GM21737 (cell line): Measurements from ENCODE around the gene MBD3L5.
"Not testable (repeated sequence)": the region's sequence is repeated elsewhere in the genome, so short reads cannot be mapped to it uniquely, and the experiment has no call there.

ENCODE experiments used
- ATAC-seq: cut with Tn5 transposase; IDR thresholded peaks from one replicate; pipeline ENCODE4 v1.9.1; 2021; ENCODE audit warnings: mild to moderate bottlenecking, moderate library complexity; ENCODE audit not compliant: unreplicated experiment

The MBD3L5 gene

DNA sequence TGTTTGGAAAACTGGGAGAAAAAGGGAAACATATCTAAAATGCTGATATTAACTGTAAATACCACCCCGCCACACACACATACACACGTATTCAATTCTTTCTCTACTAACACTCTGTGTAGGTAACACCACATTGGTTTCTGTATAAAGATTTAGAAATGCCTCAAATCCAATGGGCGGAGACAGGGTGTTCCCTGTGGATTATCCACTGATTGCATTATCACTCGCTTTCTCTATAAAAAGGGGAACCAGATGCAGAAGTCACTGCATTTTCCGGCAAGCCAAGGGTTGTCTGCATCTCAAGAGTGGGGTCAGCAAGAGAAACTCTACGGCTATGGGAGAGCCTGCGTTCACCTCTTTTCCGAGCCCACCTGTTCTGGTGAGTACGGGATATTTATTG is at the start of gene MBD3L5:
Gene MBD3L5 (plus strand): TSS at position 301 of the 400 bp plus-strand sequence. CDS start 34 bp downstream, at position 335.
- not testable (repeated sequence) for ATAC-seq

DNA sequence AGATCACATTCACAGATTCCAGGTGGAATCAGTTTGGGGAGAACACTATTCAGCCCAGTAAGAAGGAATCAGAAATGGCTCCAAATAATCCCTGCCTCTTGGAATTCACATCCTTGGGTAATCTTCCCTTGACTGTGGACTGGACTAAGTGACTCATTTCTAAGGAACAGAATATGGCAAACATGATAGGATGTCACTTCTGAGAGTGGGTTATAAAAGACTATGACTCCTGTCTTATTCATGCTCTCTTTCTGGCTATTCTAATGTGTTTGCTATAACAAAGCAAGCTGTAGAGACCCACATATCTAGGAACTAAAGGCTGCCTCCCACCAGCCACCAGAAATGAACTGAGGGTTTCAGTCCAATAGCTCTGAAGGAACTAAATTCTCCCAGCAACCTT is 46.9 kb upstream of the MBD3L5 start:
- ATAC-seq, result no peak

GRCh38 chr19:6987850-6988249 is 42.5 kb upstream of the MBD3L5 start:
- ATAC-seq, result no peak

GRCh38 chr19:6988257-6988656 is 42.1 kb upstream of the MBD3L5 start:
- no peak for ATAC-seq

DNA sequence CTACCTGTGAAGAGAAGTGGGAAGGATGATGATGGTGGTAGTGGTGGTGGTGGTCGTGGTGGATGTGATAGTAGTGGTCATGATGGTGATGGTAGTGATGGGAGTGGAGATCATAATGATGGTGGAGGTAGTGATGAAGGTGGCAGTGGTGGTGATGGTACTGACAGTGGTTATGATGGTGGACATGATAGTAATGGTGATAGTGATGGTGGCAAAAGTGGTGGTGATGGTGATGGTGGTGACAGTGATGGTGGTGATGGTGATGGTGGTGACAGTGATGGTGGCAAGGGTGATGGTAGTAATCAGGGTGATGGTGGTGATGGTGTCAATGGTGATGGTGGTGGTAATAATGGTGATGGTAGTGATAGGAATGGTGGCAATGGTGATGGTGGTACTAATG is 35.3 kb upstream of the MBD3L5 start:
- no peak for ATAC-seq

GRCh38 chr19:6996810-6997209 is 33.6 kb upstream of the MBD3L5 start:
- ATAC-seq, result no peak

DNA sequence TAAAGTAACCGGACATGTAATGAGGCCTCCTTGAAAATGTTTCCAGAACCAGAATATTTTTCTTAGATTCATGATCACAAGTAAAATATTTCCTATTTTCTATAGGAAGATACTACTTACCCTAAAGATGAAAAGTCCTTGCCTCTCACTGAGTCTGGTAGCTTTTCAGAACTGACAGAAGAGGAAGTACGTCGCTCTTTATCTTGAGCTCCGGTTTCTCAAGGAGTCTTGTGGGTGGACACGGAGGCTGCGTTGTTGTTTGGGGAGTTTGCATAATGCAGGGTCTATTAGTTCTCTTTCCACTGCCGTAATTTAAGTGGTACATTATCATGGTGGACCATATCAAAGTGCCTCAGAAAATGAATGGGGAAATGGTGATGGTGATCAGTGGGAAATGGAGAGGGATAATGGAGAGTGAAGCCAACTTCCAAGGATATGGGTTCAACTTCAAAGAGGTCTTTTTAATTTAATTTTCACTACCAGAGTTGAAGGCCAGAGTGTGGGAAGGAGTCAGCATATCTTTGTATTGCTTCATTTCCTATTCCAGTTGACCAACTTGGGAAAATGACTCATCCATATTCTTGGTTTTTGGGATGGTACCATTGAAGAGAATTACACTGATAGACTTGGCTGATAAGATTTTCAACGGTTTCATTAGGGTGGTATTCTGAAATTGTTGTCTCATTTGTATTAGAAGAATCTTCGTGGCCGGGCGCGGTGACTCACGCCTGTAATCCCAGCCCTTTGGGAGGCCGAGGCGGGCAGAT is 32.5 kb upstream of the MBD3L5 start:
- ATAC-seq, result no peak

DNA sequence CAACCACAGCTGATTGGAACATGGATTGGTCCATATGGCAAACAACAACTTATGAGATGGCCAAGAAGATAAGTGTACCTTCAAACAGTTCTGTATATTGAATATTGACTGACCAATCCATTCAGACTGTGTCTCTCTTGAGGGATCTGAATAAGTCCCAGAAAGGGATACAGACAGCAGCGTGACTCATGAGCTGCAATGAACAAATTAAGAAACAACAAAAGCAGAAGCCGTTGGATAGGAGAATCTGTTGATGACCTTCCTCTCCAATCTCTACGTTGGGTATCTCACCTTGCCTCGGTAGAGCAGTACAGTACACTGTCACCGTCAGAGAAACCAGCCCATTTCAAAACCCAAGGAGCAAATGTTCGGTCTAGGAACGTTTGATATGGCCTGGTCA is 30.4 kb upstream of the MBD3L5 start:
- no peak for ATAC-seq

- no peak for ATAC-seq
Measured at GRCh38 chr19:7000333-7000732, 30.0 kb upstream of the MBD3L5 start.

DNA sequence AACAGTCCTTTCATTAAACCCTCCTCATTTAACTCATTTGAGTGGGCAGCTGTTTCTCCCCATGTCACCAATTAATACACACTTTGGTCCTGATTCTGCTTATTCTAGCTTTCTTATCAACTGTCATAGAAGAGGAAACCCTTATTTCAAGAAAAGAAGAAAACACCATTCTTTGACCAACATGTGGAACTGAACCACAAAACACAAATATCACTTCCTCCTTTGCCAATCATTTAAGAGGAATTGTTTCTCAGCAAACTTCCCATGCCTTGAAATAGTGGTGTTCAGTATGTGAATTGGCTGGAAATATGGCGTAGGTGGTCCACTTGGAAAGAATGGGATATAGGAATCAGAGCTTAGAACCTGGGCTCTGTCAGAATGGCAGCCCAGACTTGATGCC is 29.6 kb upstream of the MBD3L5 start:
- no peak for ATAC-seq

- ATAC-seq, result no peak
Measured at GRCh38 chr19:7004313-7004931, 26.0 kb upstream of the MBD3L5 start.

- no peak for ATAC-seq
Measured at GRCh38 chr19:7006135-7006704, 24.2 kb upstream of the MBD3L5 start.

DNA sequence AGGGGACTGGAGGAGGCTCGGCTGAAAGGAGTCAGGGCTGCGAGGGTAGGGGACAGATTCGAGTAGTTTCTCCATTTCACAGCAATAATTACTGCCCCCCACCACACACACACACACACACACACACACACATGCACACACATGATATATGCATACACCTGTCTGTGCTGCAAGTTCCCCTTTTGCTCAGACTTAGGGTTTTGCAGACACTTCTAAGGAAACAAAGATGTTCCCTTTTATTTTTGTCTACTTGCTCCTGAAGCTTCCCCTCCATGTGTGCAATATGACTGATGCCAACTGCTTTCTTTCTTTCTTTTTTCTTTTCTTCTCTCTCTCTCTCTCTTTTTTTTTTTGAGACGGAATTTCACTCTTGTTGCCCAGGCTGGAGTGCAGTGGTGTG is 22.5 kb upstream of the MBD3L5 start:
- ATAC-seq, result no peak

- ATAC-seq, result no peak
Measured at GRCh38 chr19:7010722-7011593, 19.4 kb upstream of the MBD3L5 start.

DNA sequence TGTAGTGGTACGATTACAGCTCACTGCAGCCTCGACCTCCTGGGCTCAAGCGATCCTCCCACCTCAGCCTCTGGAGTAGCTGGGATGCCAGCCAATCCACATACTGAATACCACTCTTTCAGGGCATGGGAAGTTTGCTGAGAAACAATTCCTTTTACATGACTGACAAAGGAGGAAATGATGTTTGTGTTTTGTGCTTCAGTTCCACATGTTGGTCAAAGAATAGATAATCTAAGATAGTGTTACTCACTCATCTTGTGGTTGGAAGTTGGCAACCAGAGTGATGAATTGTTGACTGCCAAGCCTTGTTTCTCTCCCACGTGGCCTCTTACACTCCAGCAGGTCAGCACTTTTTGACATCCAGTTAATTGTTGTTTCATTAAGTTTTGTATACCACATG is 16.7 kb upstream of the MBD3L5 start:
- ATAC-seq, result no peak

DNA sequence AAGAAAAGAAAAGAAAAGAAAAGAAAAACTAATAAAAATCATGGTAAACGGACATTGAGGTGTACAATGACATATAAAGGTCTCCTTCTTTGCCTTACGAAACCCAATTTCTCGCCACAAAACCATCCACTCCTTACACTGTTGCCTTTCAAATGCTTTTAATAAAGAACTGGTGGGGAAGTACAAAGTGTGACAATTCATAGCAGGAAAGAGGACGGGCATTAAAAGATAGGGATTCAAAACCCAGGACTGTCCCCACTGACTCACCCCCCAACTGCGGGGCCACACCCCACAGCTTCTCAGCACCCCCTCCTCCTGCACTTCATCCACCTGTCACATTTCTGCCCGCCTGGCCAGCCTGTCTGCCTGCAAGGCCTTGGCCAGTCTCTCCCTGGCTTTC is 11.6 kb upstream of the MBD3L5 start:
- ATAC-seq, result no peak

DNA sequence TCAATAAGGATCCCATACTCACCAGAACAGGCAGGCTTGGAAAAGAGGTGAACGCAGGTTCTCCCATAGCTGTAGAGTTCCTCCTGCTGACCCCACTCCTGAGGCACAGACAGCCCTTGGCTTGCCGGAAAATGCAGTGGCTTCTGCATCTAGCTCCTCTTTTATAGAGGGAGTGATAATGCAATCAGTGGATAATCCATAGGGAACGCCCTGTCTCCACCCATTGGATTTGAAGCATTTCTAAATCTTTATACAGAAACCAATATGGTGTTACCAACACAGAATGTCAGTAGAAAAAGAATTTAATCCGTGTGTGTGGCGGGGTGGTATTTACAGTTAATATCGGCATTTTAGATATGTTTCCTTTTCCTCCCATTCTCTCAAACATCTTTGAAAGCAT is 9.0 kb upstream of the MBD3L5 start, which contains the start of gene MBD3L2B:
Gene MBD3L2B (minus strand): TSS at position 101 of the 400 bp plus-strand sequence. CDS start 34 bp downstream, at position 67.
- ATAC-seq, result not testable (repeated sequence)

DNA sequence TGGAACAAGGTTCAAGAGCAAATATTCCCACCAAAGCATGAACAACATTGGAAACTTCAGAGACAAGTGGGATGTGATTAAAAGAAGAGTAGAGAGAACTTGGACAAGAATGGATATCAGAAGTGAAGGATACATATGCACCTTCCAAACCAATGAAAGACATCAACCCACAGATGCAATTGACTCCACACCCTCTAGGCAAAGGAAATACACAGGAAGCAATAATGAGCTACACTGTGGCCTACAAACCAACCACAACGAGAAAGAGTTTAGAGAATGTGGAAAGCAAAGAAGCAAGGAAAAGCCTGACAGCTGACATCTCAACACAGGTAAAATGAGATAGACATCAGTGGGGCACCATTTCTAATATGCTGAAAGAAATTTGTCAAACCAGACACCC is 1.6 kb upstream of the MBD3L5 start:
- not testable (repeated sequence) for ATAC-seq

DNA sequence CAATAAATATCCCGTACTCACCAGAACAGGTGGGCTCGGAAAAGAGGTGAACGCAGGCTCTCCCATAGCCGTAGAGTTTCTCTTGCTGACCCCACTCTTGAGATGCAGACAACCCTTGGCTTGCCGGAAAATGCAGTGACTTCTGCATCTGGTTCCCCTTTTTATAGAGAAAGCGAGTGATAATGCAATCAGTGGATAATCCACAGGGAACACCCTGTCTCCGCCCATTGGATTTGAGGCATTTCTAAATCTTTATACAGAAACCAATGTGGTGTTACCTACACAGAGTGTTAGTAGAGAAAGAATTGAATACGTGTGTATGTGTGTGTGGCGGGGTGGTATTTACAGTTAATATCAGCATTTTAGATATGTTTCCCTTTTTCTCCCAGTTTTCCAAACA is 9.7 kb downstream of the MBD3L5 start, which contains the start of gene MBD3L4:
Gene MBD3L4 (minus strand): TSS at position 101 of the 400 bp plus-strand sequence. CDS start 35 bp downstream, at position 66.
- ATAC-seq, result not testable (repeated sequence)

DNA sequence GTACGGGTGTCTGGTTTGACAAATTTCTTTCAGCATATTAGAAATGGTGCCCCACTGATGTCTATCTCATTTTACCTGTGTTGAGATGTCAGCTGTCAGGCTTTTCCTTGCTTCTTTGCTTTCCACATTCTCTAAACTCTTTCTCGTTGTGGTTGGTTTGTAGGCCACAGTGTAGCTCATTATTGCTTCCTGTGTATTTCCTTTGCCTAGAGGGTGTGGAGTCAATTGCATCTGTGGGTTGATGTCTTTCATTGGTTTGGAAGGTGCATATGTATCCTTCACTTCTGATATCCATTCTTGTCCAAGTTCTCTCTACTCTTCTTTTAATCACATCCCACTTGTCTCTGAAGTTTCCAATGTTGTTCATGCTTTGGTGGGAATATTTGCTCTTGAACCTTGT is 11.2 kb downstream of the MBD3L5 start:
- ATAC-seq, result not testable (repeated sequence)

- not testable (repeated sequence) for ATAC-seq
Measured at GRCh38 chr19:7049021-7049420, 18.6 kb downstream of the MBD3L5 start, which contains the start of gene MBD3L2. MBD3L2 (plus strand) TSS chr19:7049321; CDS start chr19:7049374, 53 bp downstream.
